Measurements from ENCODE around the gene CSNK1A1.

- no peak for TF ChIP-seq YY1 (IDR thresholded peaks at IDR 0.05; ENCODE audit: insufficient read depth, insufficient read length)
- TF ChIP-seq ZNF274 (IDR thresholded peaks at IDR 0.05; ENCODE audit: low read depth, low read length): no peak
- no peak for TF ChIP-seq SUZ12 (IDR thresholded peaks at IDR 0.05; ENCODE audit: extremely low read depth, insufficient read depth, insufficient read length)
Measured at GRCh38 chr5:149537374-149537975, 13.8 kb downstream of the CSNK1A1 start.

Measured in NT2/D1 (cell line).